CD4-positive, alpha-beta T cell (primary cell): ENCODE results near the gene GALNT10. TPM values are rescaled to one million over a fixed set of nuclear protein-coding genes. Genes with fewer than 3 reads are reported as not detected.
"Not testable (repeated sequence)": the region's sequence is repeated elsewhere in the genome, so short reads cannot be mapped to it uniquely, and the experiment has no call there.

Source experiments
- ATAC-seq: fragments of 200-7000 bp; cut with Tn5 transposase; one replicate; pipeline ENCODE4 v1.10.0; 2022; ENCODE audit warnings: mild to moderate bottlenecking; ENCODE audit not compliant: poor library complexity
- CTCF ChIA-PET: fragments of 350-600 bp; sonication (Branson Sonifier 250); formaldehyde crosslinking; loops from one replicate; lab custom pipeline; 2021; ENCODE audit warnings: antibody characterized with exemption, inconsistent platforms; lab: Charles Lee
- POLR2A ChIA-PET: fragments of 350-600 bp; sonication (Branson Sonifier 250); formaldehyde crosslinking; loops from one replicate; lab custom pipeline; 2021; ENCODE audit warnings: antibody characterized with exemption, inconsistent platforms; lab: Charles Lee
- DNase-seq, 14 experiments: peaks; one replicate each; pipeline ENCODE4 v3.0.0-alpha.2; 2013 to 2020; ENCODE audit warnings: mixed read lengths in 2 of 14
- H3K27ac ChIP-seq, 2 donors: one replicate each; pipeline versions ENCODE4 v1.5.1 to v1.7.0; 2013; ENCODE audit warnings: low read length in 2 of 2, low read depth in 1 of 2, mild to moderate bottlenecking in 1 of 2
- H3K27me3 ChIP-seq, 2 experiments: 1 replicate in 1 of 2; 2 replicates in 1 of 2; pipeline versions ENCODE4 v1.6.1 to v1.7.0; 2013; ENCODE audit warnings: low read length in 2 of 2, control low read depth in 1 of 2, mild to moderate bottlenecking in 1 of 2, moderate library complexity in 1 of 2; ENCODE audit not compliant: insufficient read depth in 2 of 2, control insufficient read depth in 1 of 2
- H3K36me3 ChIP-seq: one replicate; pipeline ENCODE4 v1.6.1; 2013; ENCODE audit warnings: low read length, control low read depth; ENCODE audit not compliant: insufficient read depth
- H3K4me1 ChIP-seq: one replicate; pipeline ENCODE4 v1.6.1; 2013; ENCODE audit warnings: low read length, control low read depth; ENCODE audit not compliant: insufficient read depth
- H3K4me3 ChIP-seq: one replicate; pipeline ENCODE4 v1.5.1; 2013; ENCODE audit warnings: mild to moderate bottlenecking, low read length, moderate library complexity
- H3K9me3 ChIP-seq, 2 experiments: 1 replicate in 1 of 2; 2 replicates in 1 of 2; pipeline versions ENCODE4 v1.6.1 to v1.7.0; 2013; ENCODE audit warnings: low read length in 2 of 2, mild to moderate bottlenecking in 2 of 2, control low read depth in 1 of 2, moderate library complexity in 1 of 2; ENCODE audit not compliant: control insufficient read depth in 1 of 2, insufficient read depth in 1 of 2
- H3K27ac Mint-ChIP-seq: one replicate; pipeline ENCODE4 v1.8.0; 2020; ENCODE audit warnings: mixed read lengths
- H3K27me3 Mint-ChIP-seq: one replicate; pipeline ENCODE4 v1.8.0; 2021; ENCODE audit warnings: mixed read lengths
- H3K36me3 Mint-ChIP-seq: one replicate; pipeline ENCODE4 v1.8.0; 2021; ENCODE audit warnings: low read depth, mixed read lengths
- H3K4me1 Mint-ChIP-seq: one replicate; pipeline ENCODE4 v1.8.0; 2021; ENCODE audit warnings: low read depth, mixed read lengths
- H3K4me3 Mint-ChIP-seq: one replicate; pipeline ENCODE4 v1.8.0; 2020; ENCODE audit warnings: mild to moderate bottlenecking, mixed read lengths
- H3K9me3 Mint-ChIP-seq: one replicate; pipeline ENCODE4 v1.8.0; 2020; ENCODE audit warnings: mixed read lengths
- intact Hi-C, 2 experiments: fragments of 100-400 bp; cut with DNase I in 1 of 2; cut with micrococcal nuclease in 1 of 2; formaldehyde crosslinking; loops; one replicate each; pipeline versions ENCODE4 v1.15.1 to v1.9.0; 2023 to 2025; cut with DNase I, micrococcal nuclease
- total RNA-seq, 174 experiments: library from RNA in 2 of 174; stranded (reverse) in 2 of 174; gene quantifications; one replicate each; pipeline ENCODE4 v1.2.3 and lab custom pipeline; 2021 to 2026
- TF ChIP-seq, protein P1 (sequence below): fragments of 200-600 bp; IDR thresholded peaks from one replicate; pipeline ENCODE4 v1.8.0; 2022; ENCODE audit warnings: antibody characterized with exemption, mild to moderate bottlenecking

The GALNT10 gene
- total RNA-seq, 2 experiments from 2014 or later = 21.7 to 23.0 TPM

DNA sequence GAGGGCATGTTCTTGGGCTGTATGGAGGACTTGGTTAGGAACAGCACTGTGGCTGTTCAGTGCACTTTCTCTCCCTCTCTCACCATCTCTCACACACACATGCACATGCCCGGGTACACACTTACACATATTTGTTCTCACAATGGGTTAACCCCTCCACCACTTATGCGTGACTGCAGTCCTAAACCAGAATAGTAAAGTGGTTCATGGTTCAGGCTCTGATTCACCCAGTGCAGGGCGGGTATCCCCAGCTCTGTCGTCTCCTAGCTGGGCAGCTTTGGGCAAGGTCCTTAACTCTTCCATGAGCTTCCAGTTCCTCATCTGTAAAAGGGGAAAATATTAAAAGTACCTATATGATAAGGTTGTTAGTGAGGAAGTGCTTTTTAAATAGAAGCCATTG lies 45.3 kb upstream of the GALNT10 start:
- intact Hi-C loops = no loop called here
- H3K36me3 ChIP-seq = no peaks in the 10 kb centered on the region
- no peak overlapping the region for H3K4me3 Mint-ChIP-seq
- H3K9me3 ChIP-seq = no peaks in the 10 kb centered on the region
- no peak for DNase-seq
- TF ChIP-seq, protein P1, sequence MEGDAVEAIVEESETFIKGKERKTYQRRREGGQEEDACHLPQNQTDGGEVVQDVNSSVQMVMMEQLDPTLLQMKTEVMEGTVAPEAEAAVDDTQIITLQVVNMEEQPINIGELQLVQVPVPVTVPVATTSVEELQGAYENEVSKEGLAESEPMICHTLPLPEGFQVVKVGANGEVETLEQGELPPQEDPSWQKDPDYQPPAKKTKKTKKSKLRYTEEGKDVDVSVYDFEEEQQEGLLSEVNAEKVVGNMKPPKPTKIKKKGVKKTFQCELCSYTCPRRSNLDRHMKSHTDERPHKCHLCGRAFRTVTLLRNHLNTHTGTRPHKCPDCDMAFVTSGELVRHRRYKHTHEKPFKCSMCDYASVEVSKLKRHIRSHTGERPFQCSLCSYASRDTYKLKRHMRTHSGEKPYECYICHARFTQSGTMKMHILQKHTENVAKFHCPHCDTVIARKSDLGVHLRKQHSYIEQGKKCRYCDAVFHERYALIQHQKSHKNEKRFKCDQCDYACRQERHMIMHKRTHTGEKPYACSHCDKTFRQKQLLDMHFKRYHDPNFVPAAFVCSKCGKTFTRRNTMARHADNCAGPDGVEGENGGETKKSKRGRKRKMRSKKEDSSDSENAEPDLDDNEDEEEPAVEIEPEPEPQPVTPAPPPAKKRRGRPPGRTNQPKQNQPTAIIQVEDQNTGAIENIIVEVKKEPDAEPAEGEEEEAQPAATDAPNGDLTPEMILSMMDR = no peak
- no peaks in the 10 kb centered on the region for H3K27me3 ChIP-seq
- CTCF ChIA-PET = no interaction called here
- no peak overlapping the region for H3K27ac Mint-ChIP-seq
- H3K36me3 Mint-ChIP-seq = no peaks in the 10 kb centered on the region
- peaks cover 9% of the 10 kb centered on the region for H3K27me3 Mint-ChIP-seq
- no peaks in the 10 kb centered on the region for H3K4me1 ChIP-seq
- no peaks in the 10 kb centered on the region for H3K9me3 Mint-ChIP-seq
- H3K4me1 Mint-ChIP-seq = no peaks in the 10 kb centered on the region
- no peak overlapping the region for H3K4me3 ChIP-seq
- ATAC-seq = no peak
- POLR2A ChIA-PET = no interaction called here
- H3K27ac ChIP-seq = no peak overlapping the region

DNA sequence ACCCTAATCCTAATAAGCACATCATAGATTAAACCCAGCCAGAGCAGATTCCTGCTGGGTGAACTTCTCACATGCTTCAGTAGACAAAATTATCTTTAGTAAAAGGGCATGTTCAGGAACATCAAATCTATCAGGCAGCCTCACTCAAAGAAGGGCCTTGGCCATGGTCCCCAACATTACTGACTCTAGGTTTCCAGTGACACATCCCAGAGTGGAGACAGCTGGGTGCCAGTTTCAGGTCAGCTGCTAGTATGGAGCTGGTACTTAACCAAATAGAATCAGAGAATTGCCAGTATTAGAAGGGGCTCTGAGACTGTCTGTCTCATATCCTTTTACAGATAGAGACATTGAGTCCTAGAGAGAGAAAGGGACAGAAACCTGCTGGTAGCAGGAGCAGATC lies 44.1 kb upstream of the GALNT10 start:
- no peak overlapping the region for H3K4me3 ChIP-seq
- intact Hi-C loops = no loop called here
- peaks cover 0 to 2% of the 10 kb centered on the region in 2 experiments for H3K27me3 ChIP-seq
- H3K36me3 ChIP-seq = no peaks in the 10 kb centered on the region
- H3K27ac ChIP-seq = no peak overlapping the region
- ChIA-PET CTCF (no interaction called here), POLR2A (no interaction called here)
- no peak overlapping the region for H3K4me3 Mint-ChIP-seq
- TF ChIP-seq, protein P1 = no peak
- H3K36me3 Mint-ChIP-seq = no peaks in the 10 kb centered on the region
- ATAC-seq (no peak), DNase-seq (no peak)
- H3K9me3 ChIP-seq = no peaks in the 10 kb centered on the region
- H3K4me1 ChIP-seq = no peaks in the 10 kb centered on the region
- no peaks in the 10 kb centered on the region for H3K9me3 Mint-ChIP-seq
- H3K27me3 Mint-ChIP-seq = peaks cover 9% of the 10 kb centered on the region
- no peaks in the 10 kb centered on the region for H3K4me1 Mint-ChIP-seq
- no peak overlapping the region for H3K27ac Mint-ChIP-seq

DNA sequence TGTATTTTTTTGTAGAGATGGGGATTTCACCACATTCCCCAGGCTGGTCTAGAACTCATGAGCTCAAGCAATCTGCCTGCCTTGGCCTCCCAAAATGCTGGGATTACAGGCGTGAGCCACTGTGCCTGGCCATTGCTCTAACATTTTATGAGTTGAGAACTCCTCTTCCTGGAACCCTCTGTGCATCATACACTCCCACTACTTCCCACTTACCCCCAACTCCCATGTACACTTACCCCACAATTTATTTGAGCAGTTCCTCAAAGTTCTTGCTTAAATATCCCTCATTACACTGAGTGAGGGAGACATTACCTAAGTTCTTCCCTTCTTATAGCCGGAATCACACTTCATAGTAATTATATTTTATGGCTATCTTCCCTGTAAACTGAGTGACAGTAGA lies 42.9 kb upstream of the GALNT10 start:
- peaks cover 2 to 4% of the 10 kb centered on the region in 2 experiments for H3K27me3 ChIP-seq
- Mint-ChIP-seq H3K36me3 (no peaks in the 10 kb centered on the region), H3K9me3 (no peaks in the 10 kb centered on the region), H3K4me1 (no peaks in the 10 kb centered on the region), H3K27me3 (peaks cover 19% of the 10 kb centered on the region), H3K27ac (no peak overlapping the region), H3K4me3 (no peak overlapping the region)
- H3K27ac ChIP-seq = no peak overlapping the region
- H3K4me1 ChIP-seq = no peaks in the 10 kb centered on the region
- no peak overlapping the region for H3K4me3 ChIP-seq
- DNase-seq (no peak), ATAC-seq (no peak)
- no peaks in the 10 kb centered on the region for H3K36me3 ChIP-seq
- intact Hi-C loops = no loop called here
- TF ChIP-seq, protein P1 = no peak
- POLR2A ChIA-PET = no interaction called here
- no peaks in the 10 kb centered on the region for H3K9me3 ChIP-seq
- CTCF ChIA-PET = no interaction called here

DNA sequence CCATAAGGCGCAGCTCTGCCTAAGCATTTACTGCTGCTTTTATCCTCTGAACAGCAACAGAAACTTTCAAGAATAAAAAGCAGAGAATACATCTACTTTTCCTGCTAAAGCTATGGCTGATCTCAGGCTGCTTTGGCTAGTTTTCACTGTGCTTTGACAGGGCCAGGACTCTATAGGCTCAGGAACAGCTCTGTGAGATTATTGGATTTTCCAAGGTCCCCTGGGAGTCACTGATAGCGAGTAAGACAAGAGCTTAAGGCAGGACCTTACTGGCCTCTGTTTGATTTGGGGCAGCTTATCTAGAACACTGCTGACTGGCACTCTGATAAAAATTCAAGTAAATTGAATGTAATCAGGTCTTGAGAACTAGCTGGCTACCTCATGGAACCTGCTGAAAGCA lies 40.1 kb upstream of the GALNT10 start:
- ATAC-seq, H3K9me3 Mint-ChIP-seq, intact Hi-C loops, H3K36me3 Mint-ChIP-seq, H3K4me1 ChIP-seq, DNase-seq, POLR2A ChIA-PET, H3K4me3 Mint-ChIP-seq, CTCF ChIA-PET, H3K27me3 ChIP-seq, H3K36me3 ChIP-seq, H3K4me3 ChIP-seq, H3K27ac ChIP-seq, H3K9me3 ChIP-seq, H3K27ac Mint-ChIP-seq, H3K4me1 Mint-ChIP-seq: not testable (repeated sequence)
- peaks cover 23% of the 10 kb centered on the region for H3K27me3 Mint-ChIP-seq
